PC-3 (cell line): ENCODE results near the gene NUBPL. TPM values are rescaled to one million over a fixed set of nuclear protein-coding genes. Genes with fewer than 3 reads are reported as not detected.

Experiments used
- ATAC-seq: fragments of 200-7000 bp; cut with Tn5 transposase; 2 replicates; pipeline ENCODE4 v1.9.1; 2020; ENCODE audit warnings: mild to moderate bottlenecking, moderate library complexity
- BruUV-seq: library from RNA; stranded (reverse); fragments of 400-500 nt; replicated peaks from 2 replicates; lab custom pipeline; 2021; lab: Mats Ljungman, UMichigan
- CTCF ChIA-PET: fragments of 300-600 bp; sonication (Branson Sonifier 250); formaldehyde crosslinking; loops from one replicate; lab custom pipeline; 2022; ENCODE audit warnings: antibody characterized with exemption; lab: Charles Lee
- POLR2A ChIA-PET: fragments of 300-600 bp; sonication (Branson Sonifier 250); formaldehyde crosslinking; loops from one replicate; lab custom pipeline; 2022; ENCODE audit warnings: antibody characterized with exemption; ENCODE audit not compliant: unreplicated experiment; lab: Charles Lee
- DNase-seq: peaks from one replicate; pipeline ENCODE4 v3.0.0-alpha.2; 2015
- H2AFZ ChIP-seq: fragments of 300-600 bp; sonication (generic); 2 replicates; pipeline ENCODE4 v1.6.0; 2016; ENCODE audit warnings: antibody characterized with exemption, low read length
- H3F3A ChIP-seq: fragments of 300-600 bp; sonication (generic); one replicate; pipeline ENCODE4 v1.6.0; 2017; ENCODE audit warnings: antibody characterized with exemption, low read length, control low read depth, mild to moderate bottlenecking; ENCODE audit not compliant: unreplicated experiment
- H3K27ac ChIP-seq: fragments of 300-600 bp; sonication (generic); 2 replicates; pipeline ENCODE4 v1.5.1; 2016; ENCODE audit warnings: mild to moderate bottlenecking, low read length
- H3K27me3 ChIP-seq: fragments of 300-600 bp; sonication (generic); 2 replicates; pipeline ENCODE4 v1.6.1; 2016; ENCODE audit warnings: low read length, mixed read lengths
- H3K36me3 ChIP-seq: fragments of 300-600 bp; sonication (generic); 2 replicates; pipeline ENCODE4 v1.6.1; 2016; ENCODE audit warnings: low read depth, mixed run types, low read length, mixed read lengths
- H3K4me1 ChIP-seq: fragments of 300-600 bp; sonication (generic); 2 replicates; pipeline ENCODE4 v1.5.1; 2016; ENCODE audit warnings: low read length; ENCODE audit not compliant: insufficient read depth
- H3K4me2 ChIP-seq: fragments of 300-600 bp; sonication (generic); 2 replicates; pipeline ENCODE4 v1.6.0; 2016; ENCODE audit warnings: low read length
- H3K4me3 ChIP-seq: fragments of 300-600 bp; sonication (generic); 2 replicates; pipeline ENCODE4 v1.5.1; 2016; ENCODE audit warnings: mild to moderate bottlenecking, low read length, mixed read lengths
- H3K79me2 ChIP-seq: fragments of 300-600 bp; sonication (generic); 2 replicates; pipeline ENCODE4 v1.6.1; 2017; ENCODE audit warnings: low read length, mixed read lengths
- H3K9ac ChIP-seq: fragments of 300-600 bp; sonication (generic); 2 replicates; pipeline ENCODE4 v1.6.0; 2016; ENCODE audit warnings: mild to moderate bottlenecking, low read length
- H3K9me2 ChIP-seq: fragments of 300-600 bp; sonication (generic); replicated peaks from 2 replicates; pipeline ENCODE4 v1.6.1; 2016; ENCODE audit warnings: mixed run types, low read length, mixed read lengths
- H3K9me3 ChIP-seq: fragments of 300-600 bp; sonication (generic); 2 replicates; pipeline ENCODE4 v1.6.1; 2016; ENCODE audit warnings: low read length, mixed read lengths
- H4K20me1 ChIP-seq: fragments of 300-600 bp; sonication (generic); 2 replicates; pipeline ENCODE4 v1.6.1; 2016; ENCODE audit warnings: low read length, mixed read lengths
- CTCF ChIP-seq: fragments of 300-600 bp; sonication (generic); conservative IDR thresholded peaks from 2 replicates; pipeline ENCODE4 v1.5.1; 2017; ENCODE audit warnings: antibody characterized with exemption, low read depth, mild to moderate bottlenecking, low read length
- EZH2 ChIP-seq: fragments of 300-600 bp; sonication (generic); IDR thresholded peaks from one replicate; pipeline ENCODE4 v1.6.1; 2017; ENCODE audit warnings: antibody characterized with exemption, mild to moderate bottlenecking, low read length; ENCODE audit not compliant: unreplicated experiment
- EZH2phosphoT487 ChIP-seq: fragments of 300-600 bp; sonication (generic); IDR thresholded peaks from 2 replicates; pipeline ENCODE4 v1.6.1; 2018; ENCODE audit warnings: mild to moderate bottlenecking, antibody characterized with exemption, low read length, borderline replicate concordance
- intact Hi-C: fragments of 100-400 bp; cut with micrococcal nuclease; formaldehyde crosslinking; loops from 2 replicates; pipeline ENCODE4 v1.9.0; 2023
- total RNA-seq: library from RNA; depleted of rRNA; stranded (reverse); fragments of >200 nt; gene quantifications from 2 replicates; pipeline ENCODE4 v1.2.3, GENCODE V29; 2014

NUBPL gene
- total RNA-seq, 1 experiment from 2014 or later: 14.9 TPM

- H3K4me3 ChIP-seq: no peak overlapping the region
- ChIA-PET POLR2A (no interaction called here), CTCF (no interaction called here)
- no peaks in the 10 kb centered on the region for H3K27me3 ChIP-seq
- H3K36me3 ChIP-seq: peaks cover 11% of the 10 kb centered on the region; the same call in 1 of the 2 replicates
- H3K9ac ChIP-seq: no peak overlapping the region
- H2AFZ ChIP-seq: no peak overlapping the region
- no peak overlapping the region for H3K4me2 ChIP-seq
- TF ChIP-seq EZH2 (no peak), CTCF (no peak), EZH2phosphoT487 (no peak)
- intact Hi-C loops: no loop called here
- H3K79me2 ChIP-seq: no peaks in the 10 kb centered on the region
- no peaks in the 10 kb centered on the region for H3K9me2 ChIP-seq
- H3K9me3 ChIP-seq: peaks cover 16% of the 10 kb centered on the region
- no TSS peak for BruUV-seq
- H4K20me1 ChIP-seq: no peaks in the 10 kb centered on the region
- H3K27ac ChIP-seq: no peak overlapping the region
- ATAC-seq (no peak), DNase-seq (no peak)
- H3F3A ChIP-seq: no peaks in the 10 kb centered on the region
- no peaks in the 10 kb centered on the region for H3K4me1 ChIP-seq
Observed at GRCh38 chr14:31777312-31777711, 216.1 kb downstream of the NUBPL start.

GRCh38 chr14:31781578-31781977, 220.4 kb downstream of the NUBPL start:
- no peak overlapping the region for H3K27ac ChIP-seq
- H3K36me3 ChIP-seq: peaks cover 14% of the 10 kb centered on the region; the same call in 1 of the 2 replicates
- no peak for TF ChIP-seq EZH2phosphoT487
- no peak for TF ChIP-seq EZH2
- TF ChIP-seq CTCF: no peak
- no peaks in the 10 kb centered on the region for H3F3A ChIP-seq
- POLR2A ChIA-PET: no interaction called here
- H3K4me2 ChIP-seq: no peak overlapping the region
- H3K9me2 ChIP-seq: no peaks in the 10 kb centered on the region
- H3K4me1 ChIP-seq: no peaks in the 10 kb centered on the region
- H3K79me2 ChIP-seq: no peaks in the 10 kb centered on the region
- no peak overlapping the region for H3K9ac ChIP-seq
- no peak overlapping the region for H3K4me3 ChIP-seq
- H2AFZ ChIP-seq: no peak overlapping the region
- no peaks in the 10 kb centered on the region for H3K27me3 ChIP-seq
- intact Hi-C loops: no loop called here
- CTCF ChIA-PET: no interaction called here
- ATAC-seq (no peak), DNase-seq (peak; percentile 13)
- BruUV-seq: no TSS peak
- H4K20me1 ChIP-seq: no peaks in the 10 kb centered on the region
- peaks cover 16% of the 10 kb centered on the region for H3K9me3 ChIP-seq

GRCh38 chr14:31785574-31785973, 224.4 kb downstream of the NUBPL start:
- intact Hi-C loops: no loop called here
- H3K27me3 ChIP-seq: no peaks in the 10 kb centered on the region
- DNase-seq (peak; percentile 25), ATAC-seq (no peak)
- no TSS peak for BruUV-seq
- H3K27ac ChIP-seq: no peak overlapping the region
- POLR2A ChIA-PET: no interaction called here
- CTCF ChIA-PET: interaction anchor here (0.5 kb wide), 1 partner anchor 132 kb away, joined by 6 read pairs; no protein-coding TSS in a partner anchor
- no peak overlapping the region for H3K9ac ChIP-seq
- no peak overlapping the region for H2AFZ ChIP-seq
- no peaks in the 10 kb centered on the region for H3K9me2 ChIP-seq
- TF ChIP-seq EZH2phosphoT487 (no peak), EZH2 (no peak), CTCF (no peak)
- H3K36me3 ChIP-seq: peaks cover 12% of the 10 kb centered on the region; the same call in 1 of the 2 replicates
- no peak overlapping the region for H3K4me3 ChIP-seq
- H3K4me1 ChIP-seq: peaks cover 8% of the 10 kb centered on the region
- H3K79me2 ChIP-seq: no peaks in the 10 kb centered on the region
- no peaks in the 10 kb centered on the region for H3F3A ChIP-seq
- no peak overlapping the region for H3K4me2 ChIP-seq
- H3K9me3 ChIP-seq: peaks cover 16% of the 10 kb centered on the region
- H4K20me1 ChIP-seq: no peaks in the 10 kb centered on the region
